Sigmoid colon (tissue), 4 donors: ENCODE data around the gene ZCCHC24.

Source experiments
- CTCF ChIP-seq, 4 experiments: fragments of 450-650 bp in 3 of 4; fragments of 200-600 bp in 1 of 4; IDR thresholded peaks; one replicate each; pipeline ENCODE4 v1.5.1; 2016 to 2019; ENCODE audit warnings: antibody characterized with exemption in 4 of 4, mild to moderate bottlenecking in 3 of 4, moderate library complexity in 2 of 4
- EP300 ChIP-seq, 4 donors: sonication (generic); formaldehyde crosslinking; IDR thresholded peaks; one replicate each; pipeline ENCODE4 v1.6.1; 2017; ENCODE audit warnings: antibody characterized with exemption in 4 of 4
- POLR2A ChIP-seq, 2 donors: fragments of 450-650 bp; IDR thresholded peaks; one replicate each; pipeline ENCODE4 v1.6.1; 2016; ENCODE audit warnings: antibody characterized with exemption in 2 of 2, mild to moderate bottlenecking in 2 of 2, moderate library complexity in 2 of 2
- POLR2AphosphoS5 ChIP-seq, 4 donors: sonication (generic); formaldehyde crosslinking; IDR thresholded peaks; one replicate each; pipeline ENCODE4 v1.6.1; 2017; ENCODE audit warnings: antibody characterized with exemption in 4 of 4

- TF ChIP-seq CTCF (IDR thresholded peaks at IDR 0.05), result no peak
- TF ChIP-seq POLR2A (IDR thresholded peaks at IDR 0.05), result no peak
- no peak for TF ChIP-seq EP300 (IDR thresholded peaks at IDR 0.05)
- no peak for TF ChIP-seq POLR2AphosphoS5 (IDR thresholded peaks at IDR 0.05)
These were observed 47.4 kb upstream of the ZCCHC24 start for GRCh38 chr10:79492839-79493238.
